Endodermal cell (in vitro differentiated cells): ENCODE results near the gene TLL2. TPM values are rescaled to one million over a fixed set of nuclear protein-coding genes. Genes with fewer than 3 reads are reported as not detected.

ENCODE experiments used
- DNase-seq: peaks from one replicate; pipeline ENCODE4 v3.0.0-alpha.2; 2017
- H3K27ac ChIP-seq: 2 replicates; pipeline ENCODE4 v1.5.1; 2013; ENCODE audit warnings: mild to moderate bottlenecking, low read depth, low read length, moderate library complexity
- H3K27me3 ChIP-seq: 2 replicates; pipeline ENCODE4 v1.6.1; 2013; ENCODE audit warnings: mild to moderate bottlenecking, low read length, moderate library complexity; ENCODE audit not compliant: insufficient read depth, control insufficient read depth, poor library complexity, severe bottlenecking
- H3K36me3 ChIP-seq: 2 replicates; pipeline ENCODE4 v1.7.0; 2013; ENCODE audit warnings: mild to moderate bottlenecking, low read length, moderate library complexity; ENCODE audit not compliant: control insufficient read depth, insufficient read depth
- H3K4me1 ChIP-seq: one replicate; pipeline ENCODE4 v1.7.0; 2013; ENCODE audit warnings: low read length; ENCODE audit not compliant: control insufficient read depth, insufficient read depth
- H3K4me3 ChIP-seq: 2 replicates; pipeline ENCODE4 v1.5.1; 2013; ENCODE audit warnings: mild to moderate bottlenecking, low read length, moderate library complexity
- H3K9ac ChIP-seq: 2 replicates; pipeline ENCODE4 v1.6.1; 2013; ENCODE audit warnings: mild to moderate bottlenecking, low read length, moderate library complexity; ENCODE audit not compliant: poor library complexity, severe bottlenecking; ENCODE audit errors: extremely low read depth
- H3K9me3 ChIP-seq: 2 replicates; pipeline ENCODE4 v1.6.1; 2013; ENCODE audit warnings: mild to moderate bottlenecking, low read length, moderate library complexity; ENCODE audit not compliant: control insufficient read depth
- H3K27ac Mint-ChIP-seq: 2 replicates; pipeline ENCODE4 v1.8.0; 2020; ENCODE audit warnings: mixed read lengths
- H3K27me3 Mint-ChIP-seq: 2 replicates; pipeline ENCODE4 v1.8.0; 2021; ENCODE audit warnings: mild to moderate bottlenecking, mixed read lengths; ENCODE audit not compliant: insufficient read depth
- H3K36me3 Mint-ChIP-seq: 2 replicates; pipeline ENCODE4 v1.8.0; 2020; ENCODE audit warnings: low read depth, mixed read lengths
- H3K4me1 Mint-ChIP-seq: 2 replicates; pipeline ENCODE4 v1.8.0; 2020; ENCODE audit warnings: mixed read lengths
- H3K4me3 Mint-ChIP-seq: 2 replicates; pipeline ENCODE4 v1.8.0; 2020; ENCODE audit warnings: mild to moderate bottlenecking, moderate library complexity, mixed read lengths
- H3K9me3 Mint-ChIP-seq: 2 replicates; pipeline ENCODE4 v1.8.0; 2020; ENCODE audit warnings: mild to moderate bottlenecking, mixed read lengths
- CTCF ChIP-seq: fragments of 200-600 bp; sonication (generic); conservative IDR thresholded peaks from 2 replicates; pipeline ENCODE4 v1.5.0; 2021; ENCODE audit warnings: antibody characterized with exemption, mild to moderate bottlenecking
- WGBS, 2 experiments: methylation state at CpG; one replicate each; pipeline versions ENCODE4 v1.1.5 to v1.1.7; 2013; ENCODE audit warnings: missing lambda C conversion rate in 2 of 2, mixed read lengths in 1 of 2; ENCODE audit not compliant: insufficient coverage in 1 of 2, insufficient read length in 1 of 2; 5-methylcytosine and 5-hydroxymethylcytosine counted together
- total RNA-seq, 2 donors: library from RNA; stranded (reverse); fragmentation: NEBNext Ultra II Directional in 1 of 2; extraction: Animal tissue kit (Norgen Biotek cat#: 25700) in 1 of 2; gene quantifications; 2 replicates in 1 of 2; 3 replicates in 1 of 2; pipeline ENCODE4 v1.2.1, GENCODE V29; 2021

Gene TLL2
- total RNA-seq, 2 donors from 2014 or later, result 0.11 to 0.18 TPM

- Histone ChIP-seq H3K4me1 (peaks cover 5% of the 10 kb centered on the region), H3K9me3 (no peaks in the 10 kb centered on the region), H3K4me3 (no peak overlapping the region), H3K36me3 (no peaks in the 10 kb centered on the region), H3K27ac (no peak overlapping the region), H3K27me3 (no peaks in the 10 kb centered on the region), H3K9ac (no peak overlapping the region)
- Mint-ChIP-seq H3K4me1 (peaks cover 11% of the 10 kb centered on the region), H3K27ac (no peak overlapping the region), H3K27me3 (no peaks in the 10 kb centered on the region), H3K36me3 (no peaks in the 10 kb centered on the region), H3K4me3 (no peak overlapping the region), H3K9me3 (no peaks in the 10 kb centered on the region)
- TF ChIP-seq CTCF, result no peak
- no peak for DNase-seq
- 79 to 80% methylated on average over 7 to 8 of the region's 8 CpGs for WGBS, 2 experiments
Measured at GRCh38 chr10:96357038-96357620, 156.6 kb downstream of the TLL2 start.

GRCh38 chr10:96352582-96352981 lies 161.1 kb downstream of the TLL2 start:
- H3K36me3 Mint-ChIP-seq, result no peaks in the 10 kb centered on the region
- Histone ChIP-seq H3K9ac (no peak overlapping the region), H3K27ac (no peak overlapping the region), H3K4me1 (peaks cover 5% of the 10 kb centered on the region), H3K9me3 (no peaks in the 10 kb centered on the region), H3K4me3 (no peak overlapping the region), H3K36me3 (no peaks in the 10 kb centered on the region), H3K27me3 (no peaks in the 10 kb centered on the region)
- DNase-seq, result no peak
- no peaks in the 10 kb centered on the region for H3K27me3 Mint-ChIP-seq
- H3K4me3 Mint-ChIP-seq, result no peak overlapping the region
- H3K27ac Mint-ChIP-seq, result no peak overlapping the region
- peaks cover under 1% of the 10 kb centered on the region for H3K9me3 Mint-ChIP-seq
- TF ChIP-seq CTCF, result no peak
- H3K4me1 Mint-ChIP-seq, result peaks cover 16% of the 10 kb centered on the region
- 50 to 64% methylated on average over 2 to 4 of the region's 4 CpGs for WGBS, 2 experiments

DNA sequence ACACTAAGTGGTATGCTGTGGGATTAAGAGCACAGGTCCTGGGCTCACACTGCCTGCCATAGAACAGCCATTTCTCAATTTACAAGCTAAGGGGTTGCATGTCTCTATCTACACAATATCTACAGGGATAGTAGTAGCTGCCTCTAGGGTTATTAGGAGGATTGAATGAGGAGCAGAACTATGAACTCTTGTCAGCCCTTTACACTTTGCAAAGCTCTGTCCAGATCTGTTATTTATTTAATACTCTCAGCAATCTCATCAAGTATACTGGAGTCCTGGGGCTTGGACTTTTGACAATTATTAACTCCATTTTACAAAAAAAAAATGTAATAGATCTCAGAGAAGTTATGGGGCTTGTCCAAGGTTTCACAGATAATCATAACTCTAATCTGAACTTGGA lies 161.7 kb downstream of the TLL2 start:
- Histone ChIP-seq H3K27me3 (no peaks in the 10 kb centered on the region), H3K4me3 (no peak overlapping the region), H3K4me1 (peaks cover 5% of the 10 kb centered on the region), H3K27ac (no peak overlapping the region), H3K36me3 (no peaks in the 10 kb centered on the region), H3K9ac (no peak overlapping the region), H3K9me3 (peaks cover 1% of the 10 kb centered on the region)
- H3K9me3 Mint-ChIP-seq, result peaks cover 7% of the 10 kb centered on the region
- no peaks in the 10 kb centered on the region for H3K36me3 Mint-ChIP-seq
- no peak for DNase-seq
- no peak overlapping the region for H3K27ac Mint-ChIP-seq
- TF ChIP-seq CTCF, result no peak
- H3K27me3 Mint-ChIP-seq, result no peaks in the 10 kb centered on the region
- H3K4me3 Mint-ChIP-seq, result no peak overlapping the region
- H3K4me1 Mint-ChIP-seq, result peaks cover 16% of the 10 kb centered on the region
